H7 (cell line): ENCODE measurements around the gene AKAP6. TPM values are rescaled to one million over a fixed set of nuclear protein-coding genes. Genes with fewer than 3 reads are reported as not detected.

ENCODE experiments used
- DNase-seq: peaks from one replicate; pipeline ENCODE4 v3.0.0; 2012
- H3K27me3 ChIP-seq: 2 replicates; pipeline ENCODE4 v1.6.0; 2011; ENCODE audit warnings: mild to moderate bottlenecking, low read length; ENCODE audit not compliant: control insufficient read depth, insufficient read depth
- H3K36me3 ChIP-seq: replicated peaks from 2 replicates; pipeline ENCODE4 v1.5.1; 2011; ENCODE audit warnings: low read length; ENCODE audit not compliant: control insufficient read depth, insufficient read depth
- H3K4me3 ChIP-seq: 2 replicates; pipeline ENCODE4 v1.5.1; 2011; ENCODE audit warnings: low read depth, mild to moderate bottlenecking, control low read depth, low read length, moderate library complexity; ENCODE audit not compliant: insufficient read depth
- total RNA-seq: library from RNA; depleted of rRNA; stranded (reverse); fragments of >200 nt; shearing (Covaris generic); gene quantifications from 2 replicates; pipeline ENCODE4 v1.2.3, GENCODE V29; 2014

AKAP6 gene
- total RNA-seq, 1 experiment from 2014 or later: 0.28 TPM

GRCh38 chr14:32509632-32510187, 180.6 kb downstream of the AKAP6 start:
- no peak for DNase-seq
- no peaks in the 10 kb centered on the region for H3K27me3 ChIP-seq
- no peaks in the 10 kb centered on the region for H3K36me3 ChIP-seq
- no peak overlapping the region for H3K4me3 ChIP-seq

GRCh38 chr14:32510815-32511214, 181.7 kb downstream of the AKAP6 start:
- DNase-seq: no peak
- Histone ChIP-seq H3K27me3 (no peaks in the 10 kb centered on the region), H3K36me3 (no peaks in the 10 kb centered on the region), H3K4me3 (no peak overlapping the region)

GRCh38 chr14:32512348-32512747, 183.2 kb downstream of the AKAP6 start:
- no peak for DNase-seq
- H3K36me3 ChIP-seq: no peaks in the 10 kb centered on the region
- H3K27me3 ChIP-seq: no peaks in the 10 kb centered on the region
- H3K4me3 ChIP-seq: no peak overlapping the region

GRCh38 chr14:32512813-32513212, 183.7 kb downstream of the AKAP6 start:
- Histone ChIP-seq H3K4me3 (no peak overlapping the region), H3K27me3 (no peaks in the 10 kb centered on the region), H3K36me3 (no peaks in the 10 kb centered on the region)
- no peak for DNase-seq

GRCh38 chr14:32513571-32514009, 184.5 kb downstream of the AKAP6 start:
- Histone ChIP-seq H3K36me3 (no peaks in the 10 kb centered on the region), H3K4me3 (no peak overlapping the region), H3K27me3 (no peaks in the 10 kb centered on the region)
- no peak for DNase-seq

GRCh38 chr14:32514236-32514635, 185.1 kb downstream of the AKAP6 start:
- no peak for DNase-seq
- Histone ChIP-seq H3K27me3 (no peaks in the 10 kb centered on the region), H3K4me3 (no peak overlapping the region), H3K36me3 (no peaks in the 10 kb centered on the region)

- no peak for DNase-seq
- Histone ChIP-seq H3K27me3 (no peaks in the 10 kb centered on the region), H3K36me3 (no peaks in the 10 kb centered on the region), H3K4me3 (no peak overlapping the region)
These were observed 185.6 kb downstream of the AKAP6 start for GRCh38 chr14:32514681-32515080.

GRCh38 chr14:32524609-32525375, 195.7 kb downstream of the AKAP6 start:
- no peak overlapping the region for H3K4me3 ChIP-seq
- DNase-seq: no peak
- H3K36me3 ChIP-seq: no peaks in the 10 kb centered on the region
- no peaks in the 10 kb centered on the region for H3K27me3 ChIP-seq

GRCh38 chr14:32525591-32525990, 196.5 kb downstream of the AKAP6 start:
- H3K36me3 ChIP-seq: no peaks in the 10 kb centered on the region
- no peak overlapping the region for H3K4me3 ChIP-seq
- H3K27me3 ChIP-seq: no peaks in the 10 kb centered on the region
- no peak for DNase-seq

- Histone ChIP-seq H3K36me3 (no peaks in the 10 kb centered on the region), H3K4me3 (no peak overlapping the region), H3K27me3 (no peaks in the 10 kb centered on the region)
- no peak for DNase-seq
These were observed 201.7 kb downstream of the AKAP6 start for GRCh38 chr14:32530800-32531199.

GRCh38 chr14:32531942-32532515, 202.9 kb downstream of the AKAP6 start:
- no peak for DNase-seq

GRCh38 chr14:32534145-32534544, 205.0 kb downstream of the AKAP6 start:
- DNase-seq: no peak
- no peaks in the 10 kb centered on the region for H3K27me3 ChIP-seq
- H3K36me3 ChIP-seq: no peaks in the 10 kb centered on the region
- H3K4me3 ChIP-seq: no peak overlapping the region

More at GRCh38 chr14:32531942-32532515, 202.9 kb downstream of the AKAP6 start:
- Histone ChIP-seq H3K4me3 (no peak overlapping the region), H3K36me3 (no peaks in the 10 kb centered on the region), H3K27me3 (no peaks in the 10 kb centered on the region)

GRCh38 chr14:32536175-32536574, 207.1 kb downstream of the AKAP6 start:
- no peak for DNase-seq
- Histone ChIP-seq H3K36me3 (no peaks in the 10 kb centered on the region), H3K4me3 (no peak overlapping the region), H3K27me3 (no peaks in the 10 kb centered on the region)

- H3K4me3 ChIP-seq: no peak overlapping the region
- no peaks in the 10 kb centered on the region for H3K36me3 ChIP-seq
- no peak for DNase-seq
- no peaks in the 10 kb centered on the region for H3K27me3 ChIP-seq
These were observed 208.1 kb downstream of the AKAP6 start for GRCh38 chr14:32537166-32537565.

- H3K4me3 ChIP-seq: no peak overlapping the region
- H3K27me3 ChIP-seq: no peaks in the 10 kb centered on the region
- no peak for DNase-seq
- no peaks in the 10 kb centered on the region for H3K36me3 ChIP-seq
These were observed 213.4 kb downstream of the AKAP6 start for GRCh38 chr14:32542507-32542906.
